ENCODE results near the gene ASXL1. TPM values are rescaled to one million over a fixed set of nuclear protein-coding genes. Genes with fewer than 3 reads are reported as not detected.

ASXL1 gene
- polyA plus RNA-seq, 1 experiment: 28.9 TPM

DNA sequence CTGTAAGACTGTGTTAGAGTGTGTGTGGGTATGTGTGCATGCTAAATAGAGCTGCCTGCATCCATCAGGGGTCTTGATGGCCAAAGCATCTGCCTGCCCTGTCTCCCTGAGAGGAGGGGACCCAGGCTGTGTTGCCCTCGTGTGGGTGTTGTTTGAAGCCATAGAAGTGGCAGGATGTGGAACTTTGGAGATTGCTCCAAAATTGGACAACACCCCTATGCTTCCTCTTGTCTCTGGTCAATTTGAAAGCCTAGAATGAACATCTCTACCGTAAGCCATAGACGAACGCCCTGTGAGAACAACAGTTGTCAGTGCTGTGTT is 82.6 kb downstream of the ASXL1 start:
- Histone ChIP-seq H3K27me3 (ENCODE audit: control insufficient read depth, insufficient read depth, low read length) (no peaks in the 10 kb centered on the region), H3K4me3 (ENCODE audit: low read depth, low read length) (no peak overlapping the region), H3K9me3 (ENCODE audit: control insufficient read depth, insufficient read depth, low read length) (no peaks in the 10 kb centered on the region), H3K27ac (ENCODE audit: low read depth, low read length) (no peak overlapping the region)
- TF ChIP-seq CTCF (IDR thresholded peaks at IDR 0.05; ENCODE audit: low read depth, low read length): no peak
- POLR2A ChIA-PET: no interaction called here
- DNase-seq (ENCODE audit: low read depth, low spot score): no peak
- CTCF ChIA-PET: no interaction called here

DNA sequence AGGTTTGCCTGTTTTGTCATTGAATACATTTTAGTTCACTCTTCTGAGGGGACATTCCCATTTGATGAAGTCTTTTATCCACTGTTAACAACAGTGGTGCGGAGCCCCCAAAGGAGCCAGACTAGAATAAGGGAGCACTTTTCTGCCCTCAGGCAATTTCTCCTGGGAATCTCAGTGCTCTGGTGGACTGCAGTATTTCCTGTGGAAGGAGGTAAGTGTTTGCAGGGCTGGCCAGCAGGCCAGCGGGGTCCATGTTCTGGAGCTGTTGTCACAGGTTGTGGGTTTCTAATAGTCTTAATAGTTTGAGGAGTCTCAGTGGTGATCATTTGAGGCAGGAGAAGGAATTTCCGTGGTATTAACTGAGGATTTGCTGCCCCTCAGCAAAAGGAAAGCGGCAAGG is 83.5 kb downstream of the ASXL1 start:
- ChIA-PET CTCF (interaction anchor here (0.6 kb wide), 1 partner anchor 99 kb away, joined by 3 read pairs; no protein-coding TSS in a partner anchor), POLR2A (interaction anchor here (1.0 to 1.4 kb wide), 2 partner anchors 22 to 34 kb away, joined by 3 read pairs; no protein-coding TSS in a partner anchor)
- H3K27me3 ChIP-seq (ENCODE audit: control insufficient read depth, insufficient read depth, low read length): no peaks in the 10 kb centered on the region
- no peak overlapping the region for H3K27ac ChIP-seq (ENCODE audit: low read depth, low read length)
- H3K4me3 ChIP-seq (ENCODE audit: low read depth, low read length): no peak overlapping the region
- no peaks in the 10 kb centered on the region for H3K9me3 ChIP-seq (ENCODE audit: control insufficient read depth, insufficient read depth, low read length)
- TF ChIP-seq CTCF (IDR thresholded peaks at IDR 0.05; ENCODE audit: low read depth, low read length): no peak
- no peak for DNase-seq (ENCODE audit: low read depth, low spot score)

DNA sequence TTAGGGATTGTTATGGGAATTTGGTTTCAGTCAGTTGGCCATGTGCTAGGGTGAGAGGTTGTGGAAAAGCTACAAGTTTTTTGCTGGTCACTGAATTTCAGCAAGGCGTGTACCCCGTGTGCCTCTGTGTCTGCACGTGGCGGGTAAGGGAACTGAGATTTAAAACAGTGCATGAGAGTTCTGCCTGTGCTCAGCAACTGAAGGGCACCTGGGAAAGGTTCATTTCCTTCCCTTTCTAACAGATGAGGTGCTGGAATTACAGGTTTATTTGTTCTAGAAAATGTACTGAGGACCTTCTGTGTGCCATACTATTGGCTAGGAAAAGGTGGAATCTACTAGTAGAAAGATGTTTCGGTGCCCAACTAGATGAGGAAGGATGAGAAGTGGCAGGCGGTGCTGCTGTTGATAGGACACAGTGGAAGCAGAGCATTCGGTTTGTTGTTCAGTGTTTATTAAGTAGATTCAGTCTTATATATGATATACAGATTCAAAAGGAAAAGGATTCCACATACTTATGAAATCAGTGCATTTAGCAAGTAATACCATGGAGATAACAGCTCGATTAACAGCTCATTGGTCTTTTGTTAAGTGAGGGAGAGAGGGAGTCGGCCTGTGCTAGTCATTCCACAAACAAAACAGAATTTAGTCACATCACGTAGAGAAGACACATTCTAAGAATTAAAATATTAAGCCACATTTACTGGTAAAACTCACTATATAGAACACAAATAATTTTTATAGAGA is 84.7 kb downstream of the ASXL1 start:
- ChIA-PET CTCF (interaction anchor here (0.6 kb wide), 2 partner anchors 33 to 590 kb away, joined by 3 to 4 read pairs; no protein-coding TSS in a partner anchor), POLR2A (interaction anchor here (1.0 to 1.4 kb wide), 2 partner anchors 21 to 33 kb away, joined by 3 read pairs; no protein-coding TSS in a partner anchor)
- no peaks in the 10 kb centered on the region for H3K27me3 ChIP-seq (ENCODE audit: control insufficient read depth, insufficient read depth, low read length)
- H3K9me3 ChIP-seq (ENCODE audit: control insufficient read depth, insufficient read depth, low read length): no peaks in the 10 kb centered on the region
- no peak overlapping the region for H3K27ac ChIP-seq (ENCODE audit: low read depth, low read length)
- no peak for TF ChIP-seq CTCF (IDR thresholded peaks at IDR 0.05; ENCODE audit: low read depth, low read length)
- H3K4me3 ChIP-seq (ENCODE audit: low read depth, low read length): no peak overlapping the region
- DNase-seq (ENCODE audit: low read depth, low spot score): no peak

DNA sequence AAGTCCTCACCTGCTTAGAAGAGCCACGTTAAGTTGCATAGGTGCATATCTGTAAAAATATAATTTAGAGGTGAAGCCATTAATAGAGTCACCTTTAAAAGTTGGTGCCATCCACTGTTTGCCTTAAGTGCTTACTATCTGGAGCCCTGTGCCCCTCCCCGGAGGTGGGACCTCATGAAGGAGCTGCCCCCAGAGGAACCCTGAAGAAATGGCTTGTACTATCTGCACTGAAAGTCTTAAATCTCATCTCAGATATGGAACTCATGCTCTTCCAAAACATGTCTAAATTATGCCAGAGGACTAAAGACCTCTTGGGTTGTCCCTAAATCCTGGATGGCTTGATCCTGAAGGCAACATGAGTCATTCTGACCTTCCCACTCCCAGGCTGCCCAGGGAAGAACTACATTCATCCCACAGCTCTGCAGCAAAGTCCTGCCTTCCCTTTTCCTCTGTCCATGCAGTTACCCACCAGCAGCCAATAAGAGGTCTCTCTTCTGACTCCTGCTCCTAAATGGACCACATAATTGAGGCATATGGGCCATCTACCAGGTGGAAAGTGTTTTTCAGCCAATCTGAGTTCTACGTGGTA is 85.3 kb downstream of the ASXL1 start:
- Histone ChIP-seq H3K27me3 (ENCODE audit: control insufficient read depth, insufficient read depth, low read length) (no peaks in the 10 kb centered on the region), H3K27ac (ENCODE audit: low read depth, low read length) (no peak overlapping the region), H3K9me3 (ENCODE audit: control insufficient read depth, insufficient read depth, low read length) (no peaks in the 10 kb centered on the region), H3K4me3 (ENCODE audit: low read depth, low read length) (no peak overlapping the region)
- CTCF ChIA-PET: no interaction called here
- POLR2A ChIA-PET: no interaction called here
- no peak for DNase-seq (ENCODE audit: low read depth, low spot score)
- no peak for TF ChIP-seq CTCF (IDR thresholded peaks at IDR 0.05; ENCODE audit: low read depth, low read length)
